Endothelial cell of umbilical vein (primary cell): ENCODE measurements around the gene DLGAP1. TPM values are rescaled to one million over a fixed set of nuclear protein-coding genes. Genes with fewer than 3 reads are reported as not detected.

ENCODE experiments used
- BruUV-seq: library from RNA; stranded (reverse); fragments of 400-500 nt; replicated peaks from 2 replicates; lab custom pipeline; 2021; lab: Mats Ljungman, UMichigan
- CTCF ChIA-PET: fragments of 300-600, 350-600 bp; sonication (Branson Sonifier 250); formaldehyde crosslinking; loops from one replicate; lab custom pipeline; 2021; ENCODE audit warnings: antibody characterized with exemption, inconsistent platforms; lab: Charles Lee
- POLR2A ChIA-PET: fragments of 300-600, 350-600 bp; sonication (Branson Sonifier 250); formaldehyde crosslinking; loops from one replicate; lab custom pipeline; 2021; ENCODE audit warnings: antibody characterized with exemption, inconsistent platforms; lab: Charles Lee
- DNase-seq: peaks from one replicate; pipeline ENCODE4 v3.0.0-alpha.2; 2011; ENCODE audit warnings: low read depth, low spot score
- FAIRE-seq: peaks from 2 replicates; lab custom pipeline; 2011; peaks lifted over from hg19 to GRCh38; lab: Jason Lieb, UNC
- H2AFZ ChIP-seq: 2 replicates; pipeline ENCODE4 v1.6.0; 2012; ENCODE audit warnings: low read depth, low read length, control low read depth, inconsistent platforms
- H3K27ac ChIP-seq: 2 replicates; pipeline ENCODE4 v1.5.1; 2011; ENCODE audit warnings: low read depth, mild to moderate bottlenecking, control low read depth, low read length, moderate library complexity; ENCODE audit not compliant: insufficient read depth
- H3K27me3 ChIP-seq, 2 experiments: 2 replicates each; pipeline versions ENCODE4 v1.6.0 to v1.6.1; 2011; ENCODE audit warnings: low read length in 2 of 2, mixed read lengths in 1 of 2; ENCODE audit not compliant: control insufficient read depth in 2 of 2, insufficient read depth in 2 of 2
- H3K36me3 ChIP-seq, 2 experiments: 2 replicates in 1 of 2; 3 replicates in 1 of 2; pipeline ENCODE4 v1.5.1; 2011; ENCODE audit warnings: low read length in 2 of 2, mild to moderate bottlenecking in 1 of 2, moderate library complexity in 1 of 2; ENCODE audit not compliant: control insufficient read depth in 2 of 2, insufficient read depth in 2 of 2; ENCODE audit errors: extremely low read depth in 1 of 2
- H3K4me1 ChIP-seq: 3 replicates; pipeline ENCODE4 v1.5.1; 2011; ENCODE audit warnings: mild to moderate bottlenecking, low read length; ENCODE audit not compliant: control insufficient read depth, insufficient read depth; ENCODE audit errors: extremely low read depth
- H3K4me2 ChIP-seq: 2 replicates; pipeline ENCODE4 v1.6.1; 2011; ENCODE audit warnings: low read length, control low read depth, mixed read lengths; ENCODE audit not compliant: insufficient read depth
- H3K4me3 ChIP-seq, 3 experiments: fragments of 200-600 bp in 1 of 3; sonication (generic), shearing (Covaris generic) in 1 of 3; replicated peaks in 1 of 3; 2 replicates each; pipeline ENCODE4 v1.5.1; 2011 to 2016; ENCODE audit warnings: control low read depth in 3 of 3, low read length in 3 of 3, mild to moderate bottlenecking in 2 of 3, inconsistent platforms in 1 of 3, low read depth in 1 of 3, moderate library complexity in 1 of 3; ENCODE audit not compliant: insufficient read depth in 1 of 3
- H3K79me2 ChIP-seq: 2 replicates; pipeline ENCODE4 v1.6.0; 2012; ENCODE audit warnings: low read length, inconsistent platforms; ENCODE audit not compliant: control insufficient read depth, insufficient read depth
- H3K9ac ChIP-seq: replicated peaks from 2 replicates; pipeline ENCODE3; 2011; ENCODE audit warnings: low read length, control low read depth; ENCODE audit not compliant: insufficient read depth; ENCODE audit errors: extremely low read depth
- H3K9me1 ChIP-seq: replicated peaks from 3 replicates; pipeline ENCODE4 v1.6.0; 2011; ENCODE audit warnings: mild to moderate bottlenecking, low read length; ENCODE audit not compliant: control insufficient read depth, insufficient read depth; ENCODE audit errors: extremely low read depth
- H3K9me3 ChIP-seq: replicated peaks from 2 replicates; pipeline ENCODE4 v1.5.1; 2012; ENCODE audit warnings: low read length, inconsistent platforms; ENCODE audit not compliant: control insufficient read depth, insufficient read depth
- H4K20me1 ChIP-seq: replicated peaks from 2 replicates; pipeline ENCODE3; 2011; ENCODE audit warnings: mild to moderate bottlenecking, low read length; ENCODE audit not compliant: control insufficient read depth, insufficient read depth; ENCODE audit errors: extremely low read depth
- EZH2 ChIP-seq: IDR thresholded peaks from 2 replicates; pipeline ENCODE4 v1.6.1; 2012; ENCODE audit warnings: borderline replicate concordance, low read depth, mild to moderate bottlenecking, moderate library complexity, low read length, inconsistent platforms; ENCODE audit not compliant: severe bottlenecking
- FOS ChIP-seq: IDR thresholded peaks from 2 replicates; pipeline ENCODE4 v1.6.1; 2011; ENCODE audit warnings: mild to moderate bottlenecking, low read length, moderate library complexity, borderline replicate concordance; ENCODE audit not compliant: insufficient read depth
- GATA2 ChIP-seq: IDR thresholded peaks from 2 replicates; pipeline ENCODE4 v1.7.0; 2011; ENCODE audit warnings: low read depth, mild to moderate bottlenecking, moderate library complexity, mixed read lengths, low read length; ENCODE audit not compliant: insufficient read length, insufficient read depth
- JUN ChIP-seq: IDR thresholded peaks from 2 replicates; pipeline ENCODE4 v1.6.1; 2011; ENCODE audit warnings: borderline replicate concordance, low read depth; ENCODE audit not compliant: insufficient read length, insufficient read depth
- MYC ChIP-seq: IDR thresholded peaks from one replicate; pipeline ENCODE4 v1.6.1; 2011; ENCODE audit warnings: mild to moderate bottlenecking, low read depth, low read length
- POLR2A ChIP-seq: IDR thresholded peaks from 2 replicates; pipeline ENCODE4 v1.6.1; 2012; ENCODE audit warnings: low read depth, mild to moderate bottlenecking, control low read depth, low read length
- POLR2AphosphoS5 ChIP-seq: IDR thresholded peaks from 2 replicates; pipeline ENCODE4 v1.6.1; 2012; ENCODE audit warnings: low read depth, mild to moderate bottlenecking, control low read depth, low read length, moderate library complexity; ENCODE audit not compliant: insufficient read depth
- dilution Hi-C: fragments of 300-500 bp; cut with MboI; formaldehyde crosslinking; loops from one replicate; pipeline ENCODE4 v1.15.0; 2019; ENCODE audit warnings: low sequenced_read_pairs; ENCODE audit not compliant: extremely low pct_ligation_motif_present
- intact Hi-C: fragments of 100-400 bp; cut with micrococcal nuclease; formaldehyde crosslinking; loops from one replicate; pipeline ENCODE4 v1.10.0; 2022
- polyA plus RNA-seq, 4 experiments: library from polyadenylated mRNA; depleted of rRNA in 3 of 4; stranded (reverse) in 3 of 4; unstranded in 1 of 4; fragments of >200 nt; gene quantifications; 2 replicates each; pipeline versions ENCODE4 v1.2.1 to v1.2.3, GENCODE V29; 2011 to 2012; ENCODE audit warnings: missing spikeins in 1 of 4
- total RNA-seq: library from RNA; stranded (reverse); gene quantifications from 2 replicates; pipeline ENCODE4 v1.2.3, GENCODE V29; 2021
- TF ChIP-seq, protein P1 (sequence below), 2 donors: IDR thresholded peaks; 1 replicate in 1 of 2; 2 replicates in 1 of 2; pipeline ENCODE4 v1.5.1; 2011; ENCODE audit warnings: low read length in 2 of 2, mild to moderate bottlenecking in 2 of 2, moderate library complexity in 2 of 2, control low read depth in 1 of 2, inconsistent platforms in 1 of 2, low read depth in 1 of 2; ENCODE audit not compliant: insufficient read depth in 1 of 2; ENCODE audit errors: extremely low read depth in 1 of 2
- TF ChIP-seq, protein P2 (sequence below): IDR thresholded peaks from 2 replicates; pipeline ENCODE4 v1.6.1; 2011; ENCODE audit not compliant: insufficient read depth, insufficient read length

Gene DLGAP1
- total and polyA plus RNA-seq, 2 donors (not counting 3 experiments of a cell fraction or from before 2014, with no cell fraction given) = 0.04 TPM; not detected in 1

DNA sequence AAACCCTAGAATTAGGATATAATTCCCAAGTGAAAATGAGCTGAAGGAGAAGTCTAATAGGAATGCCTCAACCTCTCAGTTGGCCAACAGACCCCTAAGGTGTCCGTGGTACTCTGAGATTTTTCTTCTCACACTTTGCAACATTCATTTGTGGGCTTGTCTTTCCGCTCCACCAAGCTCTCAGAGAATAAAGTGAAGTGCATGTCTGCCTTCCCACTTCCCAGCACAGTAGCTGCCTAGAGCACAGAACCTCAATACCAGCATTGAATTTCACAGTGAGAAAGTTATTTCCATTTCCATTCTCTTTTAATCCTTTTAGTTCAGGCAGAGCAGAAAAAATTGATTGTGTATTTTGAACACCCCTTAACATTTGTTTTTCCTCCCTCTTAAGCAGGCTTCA lies 553.3 kb downstream of the DLGAP1 start:
- ChIA-PET POLR2A (no interaction called here), CTCF (no interaction called here)
- Histone ChIP-seq H3K4me2 (no peak overlapping the region), H3K4me1 (no peaks in the 10 kb centered on the region), H3K9me1 (no peaks in the 10 kb centered on the region), H3K27ac (no peak overlapping the region), H3K79me2 (no peaks in the 10 kb centered on the region), H3K4me3 (no peak overlapping the region), H3K9ac (no peak overlapping the region), H3K36me3 (no peaks in the 10 kb centered on the region), H3K27me3 (peaks cover 2 to 4% of the 10 kb centered on the region in 2 experiments), H4K20me1 (no peaks in the 10 kb centered on the region), H2AFZ (no peak overlapping the region), H3K9me3 (no peaks in the 10 kb centered on the region)
- no peak for FAIRE-seq
- BruUV-seq = no TSS peak
- dilution Hi-C loops = no loop called here
- intact Hi-C loops = no loop called here
- no peak for DNase-seq
- TF ChIP-seq EZH2 (no peak), POLR2AphosphoS5 (no peak), MYC (no peak), POLR2A (no peak), GATA2 (no peak), FOS (no peak), JUN (no peak)
- TF ChIP-seq, protein P1, sequence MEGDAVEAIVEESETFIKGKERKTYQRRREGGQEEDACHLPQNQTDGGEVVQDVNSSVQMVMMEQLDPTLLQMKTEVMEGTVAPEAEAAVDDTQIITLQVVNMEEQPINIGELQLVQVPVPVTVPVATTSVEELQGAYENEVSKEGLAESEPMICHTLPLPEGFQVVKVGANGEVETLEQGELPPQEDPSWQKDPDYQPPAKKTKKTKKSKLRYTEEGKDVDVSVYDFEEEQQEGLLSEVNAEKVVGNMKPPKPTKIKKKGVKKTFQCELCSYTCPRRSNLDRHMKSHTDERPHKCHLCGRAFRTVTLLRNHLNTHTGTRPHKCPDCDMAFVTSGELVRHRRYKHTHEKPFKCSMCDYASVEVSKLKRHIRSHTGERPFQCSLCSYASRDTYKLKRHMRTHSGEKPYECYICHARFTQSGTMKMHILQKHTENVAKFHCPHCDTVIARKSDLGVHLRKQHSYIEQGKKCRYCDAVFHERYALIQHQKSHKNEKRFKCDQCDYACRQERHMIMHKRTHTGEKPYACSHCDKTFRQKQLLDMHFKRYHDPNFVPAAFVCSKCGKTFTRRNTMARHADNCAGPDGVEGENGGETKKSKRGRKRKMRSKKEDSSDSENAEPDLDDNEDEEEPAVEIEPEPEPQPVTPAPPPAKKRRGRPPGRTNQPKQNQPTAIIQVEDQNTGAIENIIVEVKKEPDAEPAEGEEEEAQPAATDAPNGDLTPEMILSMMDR (IDR thresholded peaks at IDR 0.05; ENCODE audit: extremely low read depth in 1 of 2, insufficient read depth in 1 of 2, low read depth in 1 of 2, low read length in 2 of 2) = no peak
- TF ChIP-seq, protein P2, sequence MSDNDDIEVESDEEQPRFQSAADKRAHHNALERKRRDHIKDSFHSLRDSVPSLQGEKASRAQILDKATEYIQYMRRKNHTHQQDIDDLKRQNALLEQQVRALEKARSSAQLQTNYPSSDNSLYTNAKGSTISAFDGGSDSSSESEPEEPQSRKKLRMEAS = no peak
